SK-N-MC (cell line): ENCODE data around the gene ROPN1L.

Experiments used
- EZH2 ChIP-seq: fragments of 200-600 bp; sonication (generic); IDR thresholded peaks from one replicate; pipeline ENCODE4 v1.6.1; 2017; ENCODE audit warnings: antibody characterized with exemption
- FOXP2 ChIP-seq: optimal IDR thresholded peaks from 2 replicates; pipeline ENCODE3; 2011; ENCODE audit warnings: mild to moderate bottlenecking, moderate library complexity; ENCODE audit not compliant: insufficient read depth; ENCODE audit errors: extremely low read length, control extremely low read depth
- POLR2AphosphoS5 ChIP-seq: IDR thresholded peaks from 2 replicates; pipeline ENCODE4 v1.6.1; 2012; ENCODE audit warnings: mild to moderate bottlenecking, low read depth, low read length, borderline replicate concordance

- TF ChIP-seq EZH2 = no peak
- TF ChIP-seq POLR2AphosphoS5 = no peak
- TF ChIP-seq FOXP2 = no peak
These were observed 26.6 kb downstream of the ROPN1L start for GRCh38 chr5:10468256-10468655.
